ENCODE measurements around the gene ABCD1.

- TF ChIP-seq CTCF (IDR thresholded peaks at IDR 0.05) (no peak), POLR2A (IDR thresholded peaks at IDR 0.05) (no peak), POLR2AphosphoS5 (IDR thresholded peaks at IDR 0.05) (no peak)
These were observed 17.9 kb upstream of the ABCD1 start for GRCh38 chrX:153706799-153707198.

Data from breast epithelium (tissue), 3 donors.